Fibroblast of pulmonary artery (primary cell): Measurements from ENCODE around the gene PSMD13.

ENCODE experiments used
- DNase-seq: peaks from one replicate; pipeline ENCODE4 v3.0.0-alpha.2; 2010; ENCODE audit warnings: low read depth
- H3K4me3 ChIP-seq: replicated peaks from 2 replicates; pipeline ENCODE4 v1.5.1; 2011; ENCODE audit warnings: low read depth, mild to moderate bottlenecking, control low read depth, low read length, moderate library complexity
- TF ChIP-seq, protein P1 (sequence below): IDR thresholded peaks from 2 replicates; pipeline ENCODE4 v1.5.1; 2011; ENCODE audit warnings: mild to moderate bottlenecking, control low read depth, low read length, inconsistent platforms; ENCODE audit errors: missing control alignments

The PSMD13 gene

GRCh38 chr11:202490-202889, 34.3 kb upstream of the PSMD13 start:
- H3K4me3 ChIP-seq: no peak overlapping the region
- TF ChIP-seq, protein P1, sequence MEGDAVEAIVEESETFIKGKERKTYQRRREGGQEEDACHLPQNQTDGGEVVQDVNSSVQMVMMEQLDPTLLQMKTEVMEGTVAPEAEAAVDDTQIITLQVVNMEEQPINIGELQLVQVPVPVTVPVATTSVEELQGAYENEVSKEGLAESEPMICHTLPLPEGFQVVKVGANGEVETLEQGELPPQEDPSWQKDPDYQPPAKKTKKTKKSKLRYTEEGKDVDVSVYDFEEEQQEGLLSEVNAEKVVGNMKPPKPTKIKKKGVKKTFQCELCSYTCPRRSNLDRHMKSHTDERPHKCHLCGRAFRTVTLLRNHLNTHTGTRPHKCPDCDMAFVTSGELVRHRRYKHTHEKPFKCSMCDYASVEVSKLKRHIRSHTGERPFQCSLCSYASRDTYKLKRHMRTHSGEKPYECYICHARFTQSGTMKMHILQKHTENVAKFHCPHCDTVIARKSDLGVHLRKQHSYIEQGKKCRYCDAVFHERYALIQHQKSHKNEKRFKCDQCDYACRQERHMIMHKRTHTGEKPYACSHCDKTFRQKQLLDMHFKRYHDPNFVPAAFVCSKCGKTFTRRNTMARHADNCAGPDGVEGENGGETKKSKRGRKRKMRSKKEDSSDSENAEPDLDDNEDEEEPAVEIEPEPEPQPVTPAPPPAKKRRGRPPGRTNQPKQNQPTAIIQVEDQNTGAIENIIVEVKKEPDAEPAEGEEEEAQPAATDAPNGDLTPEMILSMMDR: no peak
- DNase-seq: no peak

DNA sequence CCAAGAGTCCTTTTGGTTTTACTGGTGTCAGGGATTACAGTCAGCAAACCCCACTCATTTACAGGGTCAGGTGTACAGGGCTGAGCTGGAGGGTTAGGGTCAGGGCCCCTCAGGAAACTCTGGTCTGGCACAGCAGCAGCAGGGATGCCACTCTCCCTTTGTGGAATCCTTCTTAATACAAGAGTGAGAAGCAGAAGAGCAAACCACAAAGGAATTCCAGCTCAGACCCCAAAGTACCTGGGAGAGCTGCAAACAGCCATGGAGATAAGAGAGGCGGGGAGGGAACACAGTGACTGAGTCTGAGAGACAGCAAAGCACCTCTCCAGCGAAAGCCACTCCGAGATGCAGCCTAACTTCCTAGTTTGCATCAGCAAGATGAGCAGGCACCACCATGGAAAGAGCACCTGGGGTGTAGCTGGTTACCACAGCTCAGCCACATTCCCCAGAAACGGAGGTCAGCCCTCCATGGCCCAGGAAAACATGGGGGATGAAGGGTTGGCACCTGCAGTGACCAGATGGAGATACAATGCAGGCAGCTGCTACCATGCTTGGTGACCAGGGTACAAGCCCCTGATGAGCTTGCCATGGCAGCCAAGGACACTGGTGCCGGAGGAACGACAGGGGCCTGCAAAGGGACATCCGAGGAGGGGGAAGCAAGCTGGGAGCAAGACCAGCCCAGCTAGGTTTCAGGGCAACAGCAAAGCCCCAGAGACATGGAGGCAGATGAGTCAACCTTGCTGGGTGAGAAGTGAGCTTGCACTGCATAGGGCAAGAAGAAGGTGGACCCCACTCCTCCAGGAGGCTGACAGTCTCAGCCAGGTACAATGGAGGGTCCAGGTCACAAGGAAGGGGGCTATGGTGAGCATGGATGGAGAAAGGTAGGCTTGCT, 33.5 kb upstream of the PSMD13 start:
- no peak overlapping the region for H3K4me3 ChIP-seq
- DNase-seq: no peak
- TF ChIP-seq, protein P1: no peak

DNA sequence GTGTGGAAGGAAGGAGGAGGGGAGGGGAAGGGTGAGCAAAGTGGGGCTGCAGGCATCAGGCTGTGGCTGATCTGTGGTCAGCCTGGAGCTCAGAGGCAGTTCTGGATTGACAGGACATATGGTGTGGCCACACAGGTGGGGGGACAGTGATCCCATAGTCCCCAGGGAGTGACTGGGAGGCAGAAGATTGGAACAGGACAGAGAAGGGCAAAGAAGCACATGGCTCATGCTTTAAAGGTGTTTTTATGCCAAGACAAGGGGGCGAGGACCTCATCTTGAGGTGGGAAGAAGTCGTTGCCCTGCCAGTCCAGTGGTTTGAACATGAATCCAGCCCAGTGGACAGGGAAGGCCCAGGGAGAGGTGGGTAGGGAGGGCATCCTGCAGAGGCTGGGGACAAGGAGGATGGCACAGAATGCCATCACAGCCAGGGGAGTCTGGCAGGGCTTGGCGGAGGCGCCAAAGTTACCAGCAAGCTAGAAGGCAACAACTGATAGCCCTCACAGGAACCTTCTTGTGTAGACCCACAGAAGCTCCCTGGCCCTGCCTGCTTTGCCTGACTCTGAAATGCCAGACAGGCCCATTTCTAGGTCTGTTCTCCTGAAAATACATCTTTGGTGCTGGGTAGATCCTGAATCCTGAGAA, 32.7 kb upstream of the PSMD13 start:
- no peak for DNase-seq
- TF ChIP-seq, protein P1: no peak
- H3K4me3 ChIP-seq: no peak overlapping the region

DNA sequence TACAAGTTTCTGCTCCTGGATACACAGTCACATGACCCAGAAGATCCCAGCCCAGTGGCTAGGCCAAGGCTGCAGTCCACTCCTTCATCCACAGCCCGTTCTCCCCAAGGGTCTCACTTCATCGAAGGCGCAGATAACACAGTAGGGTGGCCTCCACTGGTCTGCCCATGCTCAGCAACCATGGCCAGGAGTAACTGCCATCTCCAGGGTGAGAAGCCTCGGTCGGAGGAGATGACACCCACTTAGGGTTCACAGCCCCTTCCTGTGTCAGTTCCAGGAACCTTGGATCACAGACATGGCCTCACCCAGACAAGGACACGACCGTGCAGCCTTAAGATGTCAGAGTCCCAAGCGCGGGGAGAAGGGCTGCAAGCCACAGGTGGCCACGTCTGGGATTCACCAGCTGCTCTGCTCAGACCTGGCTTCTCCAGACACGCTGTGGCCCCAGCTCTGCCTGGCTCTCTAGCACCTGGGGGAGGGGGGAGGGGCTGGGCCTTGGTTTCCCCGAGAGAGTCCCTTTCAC, 32.1 kb upstream of the PSMD13 start:
- H3K4me3 ChIP-seq: no peak overlapping the region
- TF ChIP-seq, protein P1: no peak
- no peak for DNase-seq

DNA sequence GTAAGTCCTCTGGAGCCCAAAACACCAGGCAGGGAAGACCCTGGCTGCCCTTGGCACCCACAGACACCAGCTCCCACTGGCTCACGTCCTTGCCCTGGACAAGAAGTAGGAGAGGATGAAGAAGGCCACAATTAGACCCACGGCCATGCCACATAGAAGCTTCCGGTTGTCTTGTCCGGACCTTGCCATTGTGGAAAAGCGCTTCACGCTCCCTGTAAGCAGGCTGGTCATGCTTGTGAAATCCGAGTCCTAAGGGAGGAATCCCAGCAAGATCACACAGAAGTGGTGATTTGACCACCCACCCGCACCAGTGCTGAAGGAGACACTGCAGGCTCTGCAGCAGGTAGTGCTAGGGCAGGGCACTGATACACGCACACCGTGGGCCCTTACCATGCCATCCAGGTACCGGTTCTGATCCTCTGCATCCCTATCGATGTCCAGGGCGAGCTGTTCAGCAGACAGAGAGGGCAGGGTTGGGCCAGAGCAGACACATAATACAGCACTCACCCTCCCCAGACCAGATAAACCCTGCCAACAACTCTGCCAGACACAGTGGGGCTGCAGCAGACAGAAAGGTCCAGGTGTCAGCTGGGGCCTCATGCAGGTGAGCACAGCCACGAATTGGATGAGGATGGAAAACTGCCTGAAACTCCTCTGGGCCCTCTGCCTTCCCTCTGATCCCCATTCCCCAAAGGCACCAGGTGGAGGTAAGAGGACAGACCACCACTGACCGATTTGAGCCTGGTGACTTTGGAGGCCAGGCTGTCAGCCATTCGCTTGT, 31.4 kb upstream of the PSMD13 start:
- no peak for DNase-seq
- TF ChIP-seq, protein P1: no peak
- peak overlapping the region; percentile 93 for H3K4me3 ChIP-seq

GRCh38 chr11:206002-206384, 30.8 kb upstream of the PSMD13 start:
- H3K4me3 ChIP-seq: peak overlapping the region; percentile 93
- no peak for DNase-seq
- TF ChIP-seq, protein P1: no peak
